Measurements from ENCODE around the gene BCL2L14. TPM values are rescaled to one million over a fixed set of nuclear protein-coding genes. Genes with fewer than 3 reads are reported as not detected.
"Not testable (repeated sequence)": the region's sequence is repeated elsewhere in the genome, so short reads cannot be mapped to it uniquely, and the experiment has no call there.

Gene BCL2L14
- total RNA-seq, 1 donor from 2014 or later: not detected

DNA sequence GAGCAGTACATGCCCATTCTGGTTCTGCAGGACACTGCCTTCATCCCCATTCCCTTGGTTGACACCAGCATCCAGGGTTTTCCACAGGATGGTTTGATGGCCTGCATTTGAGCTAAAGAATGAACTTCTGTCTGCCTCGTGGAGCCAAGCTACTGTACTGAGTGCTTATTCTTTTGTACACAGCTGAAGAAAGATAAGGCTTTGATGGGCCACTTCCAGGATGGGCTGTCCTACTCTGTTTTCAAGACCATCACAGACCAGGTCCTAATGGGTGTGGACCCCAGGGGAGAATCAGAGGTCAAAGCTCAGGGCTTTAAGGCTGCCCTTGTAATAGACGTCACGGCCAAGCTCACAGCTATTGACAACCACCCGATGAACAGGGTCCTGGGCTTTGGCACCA, 23.7 kb downstream of the BCL2L14 start:
- DNase-seq (ENCODE audit: missing footprints): no peak
- ATAC-seq: no peak
- intact Hi-C loops (cut with DNase I): no loop called here

DNA sequence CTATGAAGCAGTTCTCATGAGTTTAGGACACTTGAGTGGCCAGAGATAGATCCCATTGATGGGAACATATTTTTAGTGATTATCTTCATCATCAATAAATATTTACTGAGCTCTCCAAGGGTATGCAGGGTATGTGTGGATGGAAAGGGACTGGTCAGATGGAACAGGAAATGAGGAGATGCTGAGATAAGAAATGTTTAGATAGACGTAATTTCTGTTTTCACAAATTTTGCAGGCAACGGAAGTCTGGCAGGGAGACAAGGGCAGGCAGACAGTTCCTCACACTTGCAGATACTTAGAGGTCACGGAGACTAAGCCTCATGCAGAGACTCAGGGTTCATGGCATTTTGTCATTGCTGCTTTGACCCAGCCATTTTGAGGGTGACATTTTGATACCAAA, 24.3 kb downstream of the BCL2L14 start:
- DNase-seq (ENCODE audit: missing footprints) (no peak), ATAC-seq (no peak)
- intact Hi-C loops (cut with DNase I): no loop called here

DNA sequence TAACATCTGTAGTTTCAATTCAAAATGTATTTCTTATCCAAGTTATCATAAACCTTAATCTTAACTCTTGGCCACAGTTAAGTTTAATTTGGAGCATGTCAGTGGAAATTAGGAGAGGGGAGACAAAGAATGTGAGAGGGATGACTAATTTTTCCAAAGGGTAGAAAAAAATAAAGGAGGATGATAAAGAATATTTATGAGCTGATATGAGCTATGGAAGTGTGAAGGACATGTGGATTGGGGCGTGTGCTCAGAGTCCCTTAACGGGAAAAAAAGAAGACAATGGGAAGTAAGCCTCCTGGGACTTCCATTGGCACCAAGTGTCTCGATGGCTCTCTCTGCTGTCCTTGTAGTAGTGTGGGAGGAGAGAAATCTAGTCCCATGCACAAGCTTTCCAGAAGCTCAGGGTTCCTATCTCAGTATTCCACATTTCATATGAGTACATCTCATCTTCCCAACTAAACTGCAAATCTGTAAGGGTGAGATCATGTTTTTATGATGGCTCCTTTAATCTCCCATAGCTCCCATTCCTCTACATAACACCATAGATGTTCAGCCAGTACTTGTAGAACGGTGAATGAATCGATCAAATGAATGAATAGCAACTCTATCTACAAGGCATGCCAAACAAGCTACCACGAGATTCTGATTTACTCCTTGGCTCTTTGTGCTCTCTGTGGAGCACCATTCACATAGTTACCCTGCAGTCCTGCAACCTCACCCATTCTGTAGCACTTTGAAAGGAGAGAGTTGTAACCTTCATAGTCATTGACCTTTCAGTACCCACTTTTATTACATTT, 27.4 kb downstream of the BCL2L14 start:
- intact Hi-C loops (cut with DNase I): no loop called here
- ATAC-seq: no peak

DNA sequence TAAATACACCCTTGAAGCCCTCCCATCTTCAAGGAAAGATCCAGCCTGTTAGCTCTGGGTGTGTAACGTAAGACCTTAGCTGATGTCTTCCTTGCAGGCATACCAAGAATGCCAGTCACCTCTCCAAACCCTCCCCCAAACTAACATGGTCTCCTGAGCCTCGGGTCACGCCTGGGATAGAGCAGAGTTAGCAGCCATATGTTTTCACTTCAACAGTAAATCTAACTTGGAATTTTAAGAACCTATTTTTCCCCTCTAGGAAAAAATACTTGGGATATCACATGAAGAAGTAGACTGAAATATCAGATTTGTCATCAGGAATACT, 27.9 kb downstream of the BCL2L14 start:
- ATAC-seq: no peak
- DNase-seq (ENCODE audit: missing footprints): no peak
- intact Hi-C loops (cut with DNase I): no loop called here

More for the DNA sequence above, 27.4 kb downstream of the BCL2L14 start:
- DNase-seq (ENCODE audit: missing footprints): no peak

DNA sequence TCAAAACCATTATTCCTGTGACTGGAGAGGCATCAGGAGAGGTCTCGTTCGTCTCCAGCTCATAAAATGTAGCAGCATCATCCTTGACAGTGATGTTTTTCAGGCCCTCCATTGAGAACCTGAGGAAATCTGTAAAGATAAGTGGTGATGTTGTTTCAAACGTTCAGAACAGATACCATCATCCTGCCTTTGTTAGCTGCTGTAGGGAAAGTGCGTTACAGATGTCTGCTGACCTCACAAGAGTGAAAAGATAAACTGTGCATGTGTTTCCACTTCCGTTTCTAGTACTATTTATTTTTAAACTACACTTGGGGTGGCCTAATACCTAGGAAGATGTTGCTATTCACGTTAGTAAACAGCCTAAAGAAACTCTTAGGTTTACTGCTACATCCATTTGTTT, 28.4 kb downstream of the BCL2L14 start:
- intact Hi-C loops (cut with DNase I): no loop called here
- ATAC-seq: no peak
- no peak for DNase-seq (ENCODE audit: missing footprints)

DNA sequence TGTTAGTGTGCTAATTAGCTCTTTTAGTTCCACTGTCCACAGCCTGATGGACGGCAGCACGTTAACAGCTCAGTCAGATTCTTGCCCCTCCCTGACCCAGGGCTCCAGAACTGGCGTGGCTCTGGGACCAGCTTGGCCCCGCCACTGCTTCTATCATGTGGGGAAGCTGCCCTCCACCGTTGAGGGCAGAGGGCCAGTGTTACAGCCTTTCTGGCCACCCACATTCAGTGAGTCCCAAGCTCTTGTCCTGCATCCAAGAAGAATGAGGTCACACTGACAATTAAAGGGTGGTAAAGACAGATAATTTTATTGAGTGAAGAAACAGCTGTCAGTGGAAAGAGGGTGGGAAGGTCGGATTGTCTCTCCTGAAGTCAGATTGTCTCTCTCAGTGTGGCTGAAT, 36.9 kb downstream of the BCL2L14 start:
- intact Hi-C loops (cut with DNase I): no loop called here
- no peak for ATAC-seq
- DNase-seq (ENCODE audit: missing footprints): no peak

DNA sequence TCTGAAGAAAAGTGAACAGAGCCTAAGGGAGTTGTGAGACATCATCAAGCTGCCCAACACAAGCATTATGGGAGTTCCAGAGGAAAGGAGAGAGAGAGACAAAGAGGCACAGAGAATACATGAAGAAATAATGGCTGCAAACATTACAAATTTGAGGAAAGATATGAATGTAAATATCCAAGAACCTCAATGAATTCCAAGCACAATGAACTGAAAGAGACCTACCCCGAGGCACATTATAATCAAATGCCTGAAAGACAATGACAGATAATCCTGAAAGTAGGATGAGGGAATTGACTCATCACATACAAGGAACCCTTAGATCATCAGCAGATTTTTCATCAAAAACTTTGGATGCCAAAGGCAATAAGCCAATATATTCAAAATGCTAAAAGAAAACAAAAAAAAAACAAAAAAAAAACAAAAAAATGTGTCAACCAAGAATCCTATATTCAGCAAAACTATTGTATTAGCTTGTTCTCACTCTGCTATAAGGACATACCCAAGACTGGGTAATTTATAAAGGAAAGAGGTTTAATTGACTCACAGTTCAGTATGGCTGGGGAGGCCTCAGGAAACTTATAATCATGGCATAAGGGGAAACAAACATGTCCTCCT, 37.8 kb downstream of the BCL2L14 start:
- intact Hi-C loops (cut with DNase I): no loop called here
- DNase-seq (ENCODE audit: missing footprints) (no peak), ATAC-seq (no peak)

DNA sequence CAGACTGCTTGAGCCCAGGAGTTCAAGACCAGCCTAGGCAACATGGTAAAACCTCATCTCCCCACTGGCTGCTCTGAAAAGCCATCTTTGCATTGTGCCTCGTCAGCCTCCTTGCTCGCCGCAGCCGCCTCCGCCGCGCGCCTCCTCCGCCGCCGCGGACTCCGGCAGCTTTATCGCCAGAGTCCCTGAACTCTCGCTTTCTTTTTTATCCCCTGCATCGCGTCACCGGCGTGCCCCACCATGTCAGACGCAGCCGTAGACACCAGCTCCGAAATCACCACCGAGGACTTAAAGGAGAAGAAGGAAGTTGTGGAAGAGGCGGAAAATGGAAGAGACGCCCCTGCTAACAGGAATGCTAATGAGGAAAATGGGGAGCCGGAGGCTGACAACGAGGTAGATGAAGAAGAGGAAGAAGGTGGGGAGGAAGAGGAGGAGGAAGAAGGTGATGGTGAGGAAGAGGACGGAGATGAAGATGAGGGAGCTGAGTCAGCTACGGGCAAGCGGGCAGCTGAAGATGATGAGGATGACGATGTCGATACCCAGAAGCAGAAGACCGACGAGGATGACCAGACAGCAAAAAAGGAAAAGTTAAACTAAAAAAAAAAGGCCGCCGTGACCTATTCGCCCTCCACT, 40.3 kb downstream of the BCL2L14 start:
- ATAC-seq; intact Hi-C loops (cut with DNase I); DNase-seq (ENCODE audit: missing footprints): not testable (repeated sequence)

DNA sequence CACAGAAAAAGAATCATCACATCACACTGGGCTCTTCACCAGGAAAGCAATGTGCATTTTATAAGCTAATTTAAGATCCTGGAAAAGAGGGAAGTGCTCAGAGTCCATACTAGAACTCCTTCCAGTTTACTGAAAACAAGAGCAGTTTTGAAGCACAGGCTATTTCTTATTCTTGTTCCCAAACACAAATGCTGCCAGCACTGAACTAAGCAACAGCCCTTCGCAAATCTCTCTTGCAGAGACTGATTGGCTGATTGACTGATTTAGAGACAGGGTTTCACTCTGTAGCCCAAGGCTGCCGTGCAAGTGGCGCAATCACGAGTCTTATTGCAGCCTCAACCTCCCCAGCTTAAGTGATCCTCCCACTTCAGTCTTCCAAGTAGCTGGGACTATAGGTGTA, 44.8 kb downstream of the BCL2L14 start:
- no peak for ATAC-seq
- intact Hi-C loops (cut with DNase I): loop anchor here (5.0 kb wide), 1 partner anchor 33 kb away; no protein-coding TSS in a partner anchor

DNA sequence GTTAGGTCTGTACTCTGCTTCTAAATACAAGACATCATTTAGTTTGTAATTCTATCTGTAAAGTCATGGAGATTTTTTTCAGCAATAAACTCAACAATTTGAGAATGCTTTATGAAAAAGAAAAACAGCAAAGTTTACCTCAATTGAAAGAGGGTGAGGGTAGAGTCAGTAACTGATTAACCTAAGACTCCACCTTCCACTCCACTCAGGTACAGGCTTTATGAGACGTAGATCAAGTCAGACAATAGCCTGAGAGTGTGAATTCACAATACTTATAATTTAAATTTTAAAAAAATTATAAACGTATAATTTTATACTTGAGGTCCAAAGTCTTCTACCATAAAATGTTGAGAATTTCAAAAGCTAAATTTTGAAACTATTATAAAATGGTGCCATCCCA, 45.9 kb downstream of the BCL2L14 start:
- intact Hi-C loops (cut with DNase I): loop anchor here (5.0 kb wide), 1 partner anchor 34 kb away; no protein-coding TSS in a partner anchor
- DNase-seq (ENCODE audit: missing footprints): no peak

More for the DNA sequence above, 44.8 kb downstream of the BCL2L14 start:
- DNase-seq (ENCODE audit: missing footprints): no peak

DNA sequence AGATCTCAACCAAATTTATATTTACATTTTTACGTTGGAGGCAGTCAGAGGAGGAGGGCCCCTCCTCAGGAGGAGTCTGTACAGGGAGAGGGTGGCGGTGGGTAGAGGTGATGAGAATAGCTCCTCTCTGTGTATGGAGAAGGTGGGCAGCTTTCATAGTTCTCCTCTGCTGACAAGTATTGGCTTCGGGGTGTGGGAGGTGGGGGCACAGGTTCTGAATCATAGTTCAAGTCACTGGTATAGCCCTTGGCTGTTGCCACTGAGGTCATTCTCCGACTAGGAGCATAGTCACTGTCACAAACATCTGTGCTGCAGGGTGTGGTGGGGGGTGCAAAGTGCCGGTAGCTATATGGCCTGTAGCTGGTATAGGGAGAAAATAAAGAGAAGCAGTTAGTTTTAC, 50.3 kb downstream of the BCL2L14 start:
- intact Hi-C loops (cut with DNase I): no loop called here
- DNase-seq (ENCODE audit: missing footprints) (no peak), ATAC-seq (no peak)

More for the DNA sequence above, 45.9 kb downstream of the BCL2L14 start:
- no peak for ATAC-seq

DNA sequence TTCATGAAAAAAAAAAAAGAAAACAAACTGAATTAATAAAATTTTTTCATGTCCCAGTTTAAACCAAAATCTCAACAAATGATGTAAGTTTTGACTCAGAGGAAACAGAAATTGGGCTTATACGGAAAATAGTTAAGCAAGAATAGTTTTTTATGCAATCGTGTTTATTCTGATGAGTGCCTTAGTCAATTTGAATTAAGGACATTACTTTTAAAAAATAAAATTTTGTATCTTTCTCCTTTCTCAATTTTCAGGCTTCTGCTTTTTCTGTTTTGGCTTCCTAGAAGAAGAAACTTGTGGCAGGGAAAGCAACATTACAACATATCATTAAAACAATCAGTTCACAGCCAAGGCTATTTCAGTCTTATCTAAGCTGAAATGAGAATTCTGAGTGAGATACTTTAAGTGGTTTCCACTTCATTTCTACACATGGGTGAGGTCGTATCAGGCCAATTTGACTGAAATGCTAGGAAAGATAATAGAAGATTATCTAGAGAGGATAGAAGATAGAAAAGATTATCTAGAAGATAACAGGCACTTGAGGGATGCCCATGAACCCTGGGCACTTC, 52.4 kb downstream of the BCL2L14 start:
- DNase-seq (ENCODE audit: missing footprints) (no peak), ATAC-seq (no peak)
- intact Hi-C loops (cut with DNase I): no loop called here

DNA sequence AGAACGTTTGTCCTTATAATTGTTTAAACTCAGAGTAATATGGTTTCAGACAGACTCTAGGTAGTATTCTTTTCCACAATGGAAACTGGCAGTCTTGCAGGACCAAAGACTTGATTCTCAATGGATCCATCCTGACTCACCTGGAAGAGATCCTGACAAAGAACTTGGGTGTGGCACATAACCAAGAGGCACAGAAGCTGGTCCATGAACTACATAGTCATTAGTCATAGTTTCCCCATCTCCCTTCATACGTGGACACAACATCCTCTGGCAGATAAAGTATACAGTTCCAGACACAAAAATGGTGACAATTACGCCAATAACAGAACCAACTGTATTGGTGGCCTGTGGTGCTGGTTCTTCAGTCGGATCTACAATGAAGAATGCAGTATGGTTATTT, 55.8 kb downstream of the BCL2L14 start:
- ATAC-seq (no peak), DNase-seq (ENCODE audit: missing footprints) (no peak)
- intact Hi-C loops (cut with DNase I): no loop called here

DNA sequence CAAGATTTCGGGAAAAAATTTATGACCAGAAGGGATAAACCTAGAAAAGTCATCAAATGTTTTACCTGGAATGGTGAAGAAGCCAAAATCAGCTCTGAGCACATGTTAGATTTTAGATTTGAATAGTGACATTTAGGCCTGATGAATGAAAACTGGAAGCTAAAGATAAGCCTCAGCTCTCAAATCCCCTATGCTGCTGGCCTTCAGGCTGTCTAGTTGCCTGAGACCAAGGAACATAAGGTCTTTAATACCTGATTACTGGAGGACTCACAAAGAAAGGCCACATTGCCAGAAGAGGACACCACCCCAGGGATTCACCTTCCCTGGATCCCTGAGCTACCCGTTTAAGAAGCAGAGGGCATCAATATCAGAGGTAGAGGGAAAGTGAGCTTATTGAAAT, 56.6 kb downstream of the BCL2L14 start:
- intact Hi-C loops (cut with DNase I): no loop called here
- DNase-seq (ENCODE audit: missing footprints) (no peak), ATAC-seq (no peak)

DNA sequence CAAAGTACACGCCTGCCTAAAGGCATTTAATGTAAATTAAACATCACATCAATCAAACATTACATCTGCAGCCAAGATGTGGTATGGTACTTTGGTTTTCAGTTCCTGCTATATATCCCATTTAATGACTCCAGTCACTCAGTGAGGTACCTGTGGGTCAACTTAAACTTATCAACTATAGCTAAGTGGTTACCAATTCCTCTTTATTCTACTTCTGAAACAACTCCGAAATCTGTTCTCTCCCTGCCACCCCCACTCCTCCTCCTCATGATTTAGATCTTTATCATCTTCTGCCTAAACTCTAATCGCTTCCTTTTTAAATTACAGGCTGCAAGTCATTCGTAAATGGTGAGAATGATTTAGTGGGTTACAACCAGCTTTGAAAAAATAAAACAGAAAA, 57.9 kb downstream of the BCL2L14 start:
- ATAC-seq (no peak), DNase-seq (ENCODE audit: missing footprints) (no peak)
- intact Hi-C loops (cut with DNase I): no loop called here

DNA sequence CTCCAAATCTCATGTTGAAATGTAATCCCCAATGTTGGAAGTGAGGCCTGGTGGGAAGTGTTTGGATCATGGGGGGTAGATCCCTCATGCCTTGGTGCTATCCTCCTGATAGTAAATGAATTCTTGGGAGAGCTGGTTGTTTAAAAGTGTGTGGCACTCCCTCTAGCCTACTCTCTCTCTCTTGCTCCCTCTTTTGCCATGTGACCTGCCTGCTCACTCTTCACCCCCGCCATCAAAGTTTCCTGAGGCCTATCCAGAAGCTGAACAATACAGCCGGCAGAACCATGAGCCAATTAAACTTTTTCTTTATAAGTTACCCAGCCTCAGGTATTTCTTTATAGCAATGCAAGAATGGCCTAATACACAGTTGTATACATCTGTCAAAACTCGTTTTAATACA, 62.5 kb downstream of the BCL2L14 start:
- DNase-seq (ENCODE audit: missing footprints) (no peak), ATAC-seq (no peak)
- intact Hi-C loops (cut with DNase I): no loop called here

DNA sequence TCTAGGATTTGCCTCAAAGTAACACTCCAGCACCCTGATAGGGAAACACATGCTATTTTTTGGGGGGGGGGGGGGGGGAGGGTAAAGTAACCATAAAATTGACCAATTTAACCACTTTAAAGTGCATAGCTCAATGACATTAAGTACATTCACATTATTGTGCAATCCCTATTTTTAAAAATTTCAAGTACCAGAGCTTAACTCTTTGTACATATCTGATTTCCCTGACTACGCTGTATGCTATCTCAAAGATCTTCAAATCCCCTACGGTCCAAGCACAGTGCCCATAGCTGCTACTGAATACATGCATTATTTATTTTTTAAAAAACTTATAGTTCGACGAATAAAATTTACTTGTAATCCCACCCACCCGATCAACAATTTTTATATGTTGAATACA, 63.0 kb downstream of the BCL2L14 start:
- no peak for DNase-seq (ENCODE audit: missing footprints)
- intact Hi-C loops (cut with DNase I): no loop called here
- ATAC-seq: no peak

DNA sequence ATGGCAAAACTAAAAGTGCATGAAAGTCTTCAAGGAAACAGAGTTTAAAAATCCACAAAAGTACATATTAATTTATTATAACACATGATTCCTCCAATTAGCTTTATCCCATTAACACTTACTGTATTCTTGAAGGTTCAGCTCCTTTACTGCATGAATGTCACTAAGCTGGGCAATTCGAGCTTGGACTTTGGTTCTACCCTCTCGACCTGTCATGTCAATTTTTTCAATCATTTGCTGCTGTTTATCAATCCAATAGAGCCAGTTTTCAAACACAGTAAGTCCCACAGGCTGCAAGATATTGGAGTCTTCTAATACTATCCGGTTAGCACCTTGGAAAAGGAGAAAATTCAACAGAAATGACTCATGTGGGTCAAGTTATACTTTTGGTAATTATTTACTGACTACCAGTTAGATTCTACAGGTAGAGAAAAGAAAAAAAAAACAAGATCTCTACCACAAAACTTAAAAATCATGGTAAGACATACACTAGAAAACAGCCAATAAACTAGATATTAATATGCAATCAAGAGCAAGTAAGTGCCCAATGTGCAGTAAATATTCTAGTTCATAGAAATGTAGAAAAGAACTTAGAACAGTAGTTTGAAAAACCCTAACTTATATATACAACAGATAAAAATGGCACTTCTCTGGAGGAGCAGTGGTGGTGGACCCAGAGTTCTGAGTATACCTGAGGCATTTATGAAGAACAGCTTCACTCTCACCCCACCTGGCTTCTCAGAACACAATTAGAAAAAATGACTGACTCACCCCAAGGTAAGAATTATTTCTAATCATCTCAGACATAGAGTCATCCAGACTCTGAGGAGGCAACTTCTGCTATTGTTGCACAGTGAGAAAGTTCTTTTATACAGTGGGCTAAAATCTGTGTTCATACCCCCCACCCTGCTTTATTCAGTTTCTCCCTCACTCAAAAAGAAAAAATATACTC, 67.7 kb downstream of the BCL2L14 start:
- no peak for DNase-seq (ENCODE audit: missing footprints)
- intact Hi-C loops (cut with DNase I): no loop called here
- no peak for ATAC-seq

DNA sequence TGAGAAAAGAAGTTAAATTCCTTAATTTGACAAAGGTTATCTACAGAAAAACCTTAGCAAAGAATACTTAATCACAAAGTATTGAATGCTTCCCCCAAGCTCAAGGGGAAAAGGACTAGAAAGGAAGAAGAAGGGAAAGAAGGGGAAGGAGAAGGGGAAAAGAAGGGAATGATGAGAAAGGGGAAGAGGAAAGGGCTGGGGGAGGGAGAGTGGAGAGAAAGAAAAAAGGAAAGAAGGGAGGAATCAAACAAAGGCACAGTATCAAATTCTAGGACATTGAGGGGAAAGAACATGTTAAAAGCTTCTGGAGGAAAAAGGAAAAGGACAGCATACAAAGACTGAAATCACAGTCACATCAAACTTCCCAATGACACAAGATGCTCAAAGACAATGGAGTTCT, 70.3 kb downstream of the BCL2L14 start:
- intact Hi-C loops (cut with DNase I): no loop called here
- DNase-seq (ENCODE audit: missing footprints): no peak

More for the DNA sequence above, 70.3 kb downstream of the BCL2L14 start:
- ATAC-seq: no peak
